PC-9 (cell line): Measurements from ENCODE around the gene CDC42BPA.

ENCODE experiments used
- CTCF ChIP-seq: fragments of 200-600 bp; sonication (generic); conservative IDR thresholded peaks from 2 replicates; pipeline ENCODE4 v1.6.1; 2017; ENCODE audit warnings: mixed run types, antibody characterized with exemption, mild to moderate bottlenecking, moderate library complexity
- EZH2 ChIP-seq: fragments of 200-600 bp; sonication (generic); IDR thresholded peaks from 2 replicates; pipeline ENCODE4 v1.8.0; 2017; ENCODE audit warnings: antibody characterized with exemption, low read depth

- TF ChIP-seq CTCF (no peak), EZH2 (no peak)
Observed at GRCh38 chr1:227058321-227058751, 260.0 kb downstream of the CDC42BPA start.
